ENCODE data around the gene CREB5. TPM values are rescaled to one million over a fixed set of nuclear protein-coding genes. Genes with fewer than 3 reads are reported as not detected.

CREB5 gene
- total RNA-seq, 1 experiment from 2014 or later, result 2.1 TPM

DNA sequence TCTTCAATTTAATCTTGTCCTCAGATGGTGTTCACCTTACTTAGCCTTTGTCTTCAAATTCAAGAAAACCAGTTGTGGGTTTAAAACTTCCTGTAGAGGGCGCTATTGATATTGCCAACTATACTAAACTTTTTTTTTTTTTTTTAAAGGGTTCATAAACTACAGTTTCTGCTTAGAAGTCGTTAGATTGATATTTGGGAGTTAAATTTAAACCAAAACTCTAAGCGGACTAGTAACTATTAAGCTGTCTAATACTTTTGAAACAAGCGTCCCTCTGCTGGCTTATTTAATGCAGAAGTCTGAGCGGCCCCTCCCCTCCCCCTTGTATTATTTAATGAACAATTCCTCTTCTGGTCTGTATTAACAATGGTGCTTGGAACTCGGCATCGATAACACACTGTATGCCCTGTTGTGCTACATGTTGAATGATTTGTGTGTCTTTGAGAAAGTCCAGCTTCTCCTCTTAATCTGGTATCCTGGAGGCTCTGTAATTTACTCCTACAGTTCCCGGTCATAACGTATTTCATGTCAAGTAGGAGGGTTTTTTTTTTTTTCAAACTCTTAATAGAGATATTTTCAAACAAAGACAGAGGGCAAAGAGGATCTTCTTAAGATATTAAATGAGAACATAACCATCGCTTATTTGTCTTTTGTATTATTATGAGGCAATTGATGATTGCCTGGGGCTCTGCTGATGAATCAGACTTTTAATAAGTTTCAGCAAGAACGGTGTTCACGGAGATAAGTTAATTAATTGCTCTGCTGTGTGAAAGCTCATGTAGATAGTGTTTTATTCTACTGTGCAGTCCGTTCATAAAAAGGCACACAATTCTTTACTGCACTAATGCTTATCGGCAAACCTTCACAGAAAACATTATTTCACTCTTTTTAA lies 22.6 kb upstream of the CREB5 start:
- H3K9me3 ChIP-seq (ENCODE audit: insufficient read depth, low read depth), result no peaks in the 10 kb centered on the region
- TF ChIP-seq EZH2 (IDR thresholded peaks at IDR 0.05; ENCODE audit: low read depth), result no peak
- TF ChIP-seq, protein P1, sequence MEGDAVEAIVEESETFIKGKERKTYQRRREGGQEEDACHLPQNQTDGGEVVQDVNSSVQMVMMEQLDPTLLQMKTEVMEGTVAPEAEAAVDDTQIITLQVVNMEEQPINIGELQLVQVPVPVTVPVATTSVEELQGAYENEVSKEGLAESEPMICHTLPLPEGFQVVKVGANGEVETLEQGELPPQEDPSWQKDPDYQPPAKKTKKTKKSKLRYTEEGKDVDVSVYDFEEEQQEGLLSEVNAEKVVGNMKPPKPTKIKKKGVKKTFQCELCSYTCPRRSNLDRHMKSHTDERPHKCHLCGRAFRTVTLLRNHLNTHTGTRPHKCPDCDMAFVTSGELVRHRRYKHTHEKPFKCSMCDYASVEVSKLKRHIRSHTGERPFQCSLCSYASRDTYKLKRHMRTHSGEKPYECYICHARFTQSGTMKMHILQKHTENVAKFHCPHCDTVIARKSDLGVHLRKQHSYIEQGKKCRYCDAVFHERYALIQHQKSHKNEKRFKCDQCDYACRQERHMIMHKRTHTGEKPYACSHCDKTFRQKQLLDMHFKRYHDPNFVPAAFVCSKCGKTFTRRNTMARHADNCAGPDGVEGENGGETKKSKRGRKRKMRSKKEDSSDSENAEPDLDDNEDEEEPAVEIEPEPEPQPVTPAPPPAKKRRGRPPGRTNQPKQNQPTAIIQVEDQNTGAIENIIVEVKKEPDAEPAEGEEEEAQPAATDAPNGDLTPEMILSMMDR (conservative IDR thresholded peaks at IDR 0.05), result peak; percentile 97
- H3K79me2 ChIP-seq (ENCODE audit: low read depth), result no peaks in the 10 kb centered on the region
- peak overlapping the region; percentile 71 for H2AFZ ChIP-seq
- peak in 1 of 2 experiments; percentile 75 for DNase-seq
- H3K4me3 ChIP-seq, result peak overlapping the region; percentile 53
- ChIA-PET POLR2A (ENCODE audit: unreplicated experiment) (no interaction called here), CTCF (interaction anchor here (0.6 kb wide), 2 partner anchors 30 to 340 kb away, joined by 3 to 7 read pairs; no protein-coding TSS in a partner anchor)
- H3F3A ChIP-seq (ENCODE audit: insufficient read depth, low read depth), result no peaks in the 10 kb centered on the region
- H4K20me1 ChIP-seq (ENCODE audit: insufficient read depth), result no peaks in the 10 kb centered on the region
- no peaks in the 10 kb centered on the region for H3K36me3 ChIP-seq (ENCODE audit: low read depth)
- intact Hi-C loops (cut with micrococcal nuclease; ENCODE audit: unreplicated experiment), result loop anchor here (1.0 to 5.0 kb wide), 3 partner anchors 237 to 533 kb away; no protein-coding TSS in a partner anchor
- H3K4me2 ChIP-seq, result peak overlapping the region; percentile 82
- no TSS peak for BruUV-seq (replicated peaks)
- H3K9me2 ChIP-seq (ENCODE audit: insufficient read depth), result no peaks in the 10 kb centered on the region
- H3K27me3 ChIP-seq (ENCODE audit: insufficient read depth, low read depth), result no peaks in the 10 kb centered on the region
- no peak overlapping the region for H3K27ac ChIP-seq
- H3K4me1 ChIP-seq (replicated peaks; ENCODE audit: insufficient read depth), result peaks cover 11% of the 10 kb centered on the region

DNA sequence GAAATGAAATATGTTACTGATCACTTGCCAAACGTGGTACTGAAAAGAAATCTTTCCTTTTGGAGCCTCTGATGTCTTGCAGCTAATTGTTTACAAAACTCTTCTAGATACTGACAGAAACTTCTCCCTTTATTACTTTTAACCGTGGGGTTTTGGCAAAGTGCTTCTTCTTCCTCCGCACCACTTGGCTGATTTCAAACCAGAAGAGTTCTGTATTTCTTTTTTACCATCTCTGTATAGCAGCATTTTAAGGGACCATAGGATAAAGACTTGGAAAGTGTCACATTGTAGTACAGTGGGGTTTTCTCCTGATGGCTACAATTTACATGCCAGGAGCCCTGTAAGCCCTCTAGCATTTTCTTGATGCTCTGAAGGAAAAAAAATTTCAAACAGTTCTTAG lies 21.9 kb upstream of the CREB5 start:
- H3K4me1 ChIP-seq (replicated peaks; ENCODE audit: insufficient read depth), result peaks cover 11% of the 10 kb centered on the region
- no peaks in the 10 kb centered on the region for H3K9me2 ChIP-seq (ENCODE audit: insufficient read depth)
- H2AFZ ChIP-seq, result no peak overlapping the region
- CTCF ChIA-PET, result no interaction called here
- peak overlapping the region; percentile 53; the same call in 1 of the 2 replicates for H3K4me3 ChIP-seq
- POLR2A ChIA-PET (ENCODE audit: unreplicated experiment), result no interaction called here
- no peak for DNase-seq
- peak overlapping the region; percentile 82 for H3K4me2 ChIP-seq
- BruUV-seq (replicated peaks), result no TSS peak
- intact Hi-C loops (cut with micrococcal nuclease; ENCODE audit: unreplicated experiment), result no loop called here
- no peaks in the 10 kb centered on the region for H3K36me3 ChIP-seq (ENCODE audit: low read depth)
- no peaks in the 10 kb centered on the region for H3F3A ChIP-seq (ENCODE audit: insufficient read depth, low read depth)
- no peaks in the 10 kb centered on the region for H3K9me3 ChIP-seq (ENCODE audit: insufficient read depth, low read depth)
- H4K20me1 ChIP-seq (ENCODE audit: insufficient read depth), result no peaks in the 10 kb centered on the region
- TF ChIP-seq EZH2 (IDR thresholded peaks at IDR 0.05; ENCODE audit: low read depth), result no peak
- TF ChIP-seq, protein P1 (conservative IDR thresholded peaks at IDR 0.05), result no peak
- H3K27ac ChIP-seq, result no peak overlapping the region
- no peaks in the 10 kb centered on the region for H3K79me2 ChIP-seq (ENCODE audit: low read depth)
- H3K27me3 ChIP-seq (ENCODE audit: insufficient read depth, low read depth), result no peaks in the 10 kb centered on the region

DNA sequence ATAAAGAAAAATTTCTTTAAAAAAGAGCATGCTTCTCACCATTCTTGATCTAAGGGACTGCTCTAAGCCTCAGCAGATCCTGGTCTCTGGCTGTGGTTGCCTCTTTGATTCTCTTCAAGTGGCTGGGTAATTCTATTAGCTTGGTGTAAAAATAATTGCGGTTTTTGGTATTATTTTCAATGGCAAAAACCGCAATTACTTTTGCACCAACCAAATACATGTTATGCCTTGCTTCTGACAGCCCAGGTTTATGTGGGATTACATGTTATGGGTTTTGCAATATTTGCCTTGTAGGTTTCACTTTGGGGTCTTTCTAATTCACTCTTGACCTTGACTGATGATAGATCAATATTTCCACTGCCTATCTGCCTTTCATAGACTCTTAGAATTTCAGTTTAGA lies 20.0 kb upstream of the CREB5 start:
- DNase-seq, result no peak
- no peaks in the 10 kb centered on the region for H3K27me3 ChIP-seq (ENCODE audit: insufficient read depth, low read depth)
- no peaks in the 10 kb centered on the region for H3K9me2 ChIP-seq (ENCODE audit: insufficient read depth)
- POLR2A ChIA-PET (ENCODE audit: unreplicated experiment), result no interaction called here
- TF ChIP-seq EZH2 (IDR thresholded peaks at IDR 0.05; ENCODE audit: low read depth), result no peak
- TF ChIP-seq, protein P1 (conservative IDR thresholded peaks at IDR 0.05), result no peak
- H2AFZ ChIP-seq, result no peak overlapping the region
- no peak overlapping the region for H3K4me2 ChIP-seq
- H3K27ac ChIP-seq, result no peak overlapping the region
- no TSS peak for BruUV-seq (replicated peaks)
- H3K9me3 ChIP-seq (ENCODE audit: insufficient read depth, low read depth), result no peaks in the 10 kb centered on the region
- no peaks in the 10 kb centered on the region for H3F3A ChIP-seq (ENCODE audit: insufficient read depth, low read depth)
- CTCF ChIA-PET, result interaction anchor here (0.6 kb wide), 1 partner anchor 54 kb away, joined by 7 read pairs; no protein-coding TSS in a partner anchor
- H3K4me1 ChIP-seq (replicated peaks; ENCODE audit: insufficient read depth), result peaks cover 11% of the 10 kb centered on the region
- no peaks in the 10 kb centered on the region for H4K20me1 ChIP-seq (ENCODE audit: insufficient read depth)
- intact Hi-C loops (cut with micrococcal nuclease; ENCODE audit: unreplicated experiment), result no loop called here
- no peaks in the 10 kb centered on the region for H3K79me2 ChIP-seq (ENCODE audit: low read depth)
- no peak overlapping the region for H3K4me3 ChIP-seq
- H3K36me3 ChIP-seq (ENCODE audit: low read depth), result no peaks in the 10 kb centered on the region
